NOMO-1 treated with dmso at 0.1 percent for 144 hours (cell line): ENCODE measurements around the gene ZDHHC14.
"Not testable (repeated sequence)": the region's sequence is repeated elsewhere in the genome, so short reads cannot be mapped to it uniquely, and the experiment has no call there.

ENCODE experiments used
- DNase-seq: peaks from one replicate; lab custom pipeline; 2025; ENCODE audit not compliant: unreplicated experiment; lab: John Stamatoyannopoulos, UW

The ZDHHC14 gene

DNA sequence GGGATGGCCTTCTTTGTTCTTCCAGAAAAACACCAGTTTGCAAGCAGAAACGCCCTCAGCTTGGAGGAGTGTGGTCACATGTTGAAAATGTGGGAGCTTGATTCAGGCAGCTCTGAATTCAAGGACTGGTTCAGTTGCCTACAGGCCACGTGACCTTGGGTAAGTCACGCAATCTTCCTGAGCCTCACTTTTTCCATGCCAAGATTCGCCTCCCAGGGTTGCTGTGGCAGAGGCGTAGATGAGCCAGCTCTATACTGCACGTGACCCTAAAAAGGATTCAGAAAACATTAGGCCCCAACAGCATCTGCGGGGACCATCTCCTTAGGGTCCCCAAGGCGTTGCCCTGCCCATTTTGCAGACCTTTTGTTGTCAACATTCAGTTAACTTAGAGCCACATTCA is 330.1 kb downstream of the ZDHHC14 start:
- DNase-seq = no peak

DNA sequence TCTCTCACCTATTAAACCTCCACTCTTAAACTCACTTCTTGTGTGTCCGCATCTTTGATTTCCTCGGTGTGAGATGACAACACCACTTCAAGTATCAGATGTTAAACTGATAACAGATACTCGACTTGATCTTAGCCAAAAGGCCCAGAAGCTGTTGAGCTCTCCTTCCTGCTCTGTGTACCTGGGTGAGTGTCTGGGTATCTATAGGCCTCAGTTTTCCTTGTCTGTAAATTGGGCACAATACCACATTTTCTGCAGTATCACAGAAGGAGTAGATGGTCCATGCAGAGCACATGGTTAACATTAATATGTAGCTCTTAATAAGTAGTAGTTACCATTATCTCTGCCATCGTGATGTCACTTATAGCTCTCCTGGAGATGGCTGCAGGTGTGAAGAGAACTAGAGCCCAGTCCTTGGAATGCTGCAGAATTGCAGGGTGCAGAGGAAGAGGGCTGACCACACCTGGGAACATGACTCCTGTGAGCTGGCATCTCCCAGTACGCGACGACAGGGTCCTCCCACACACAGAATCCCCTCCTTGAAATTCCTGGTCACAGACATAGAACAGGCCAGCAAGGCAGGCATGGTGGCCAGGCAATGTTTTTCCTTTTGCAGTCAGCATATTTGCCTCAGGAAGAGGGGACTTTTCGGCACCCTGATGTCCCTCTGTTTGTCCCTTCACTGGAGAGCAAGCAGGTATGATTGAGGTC is 331.8 kb downstream of the ZDHHC14 start:
- DNase-seq = no peak

DNA sequence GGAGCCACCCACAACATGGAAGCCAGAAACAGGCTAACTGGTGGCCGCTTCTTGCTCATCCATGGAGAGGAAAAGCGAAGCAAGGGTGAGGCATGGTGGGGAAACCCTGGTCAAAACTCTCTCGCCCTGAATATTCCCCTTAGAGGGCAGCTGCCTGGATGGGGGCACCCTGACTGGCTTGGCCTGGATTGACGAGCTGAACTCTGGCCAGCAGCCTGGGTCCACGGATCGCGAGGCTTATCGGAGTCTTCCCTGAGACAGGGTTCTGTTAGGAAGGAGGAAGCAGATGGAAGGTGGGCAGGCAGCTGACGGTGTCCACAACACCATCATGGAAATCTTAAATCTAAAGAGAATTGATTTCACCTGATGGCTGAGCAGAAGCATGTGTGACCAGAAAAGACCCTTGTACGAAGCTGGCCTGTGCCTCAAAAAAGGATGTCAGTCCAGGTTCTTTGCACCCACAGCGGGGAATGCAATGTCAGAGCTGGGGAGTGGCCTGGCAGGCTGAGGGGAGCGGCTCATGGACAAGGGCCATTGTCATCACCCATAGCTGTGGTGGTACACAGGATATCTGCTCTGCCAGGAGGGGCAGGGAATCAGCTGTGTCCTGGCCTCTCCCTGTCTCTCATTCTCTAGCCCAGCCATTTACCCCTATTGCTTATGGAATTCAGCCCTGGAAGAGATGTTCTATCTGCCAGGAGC is 332.6 kb downstream of the ZDHHC14 start:
- DNase-seq = no peak

DNA sequence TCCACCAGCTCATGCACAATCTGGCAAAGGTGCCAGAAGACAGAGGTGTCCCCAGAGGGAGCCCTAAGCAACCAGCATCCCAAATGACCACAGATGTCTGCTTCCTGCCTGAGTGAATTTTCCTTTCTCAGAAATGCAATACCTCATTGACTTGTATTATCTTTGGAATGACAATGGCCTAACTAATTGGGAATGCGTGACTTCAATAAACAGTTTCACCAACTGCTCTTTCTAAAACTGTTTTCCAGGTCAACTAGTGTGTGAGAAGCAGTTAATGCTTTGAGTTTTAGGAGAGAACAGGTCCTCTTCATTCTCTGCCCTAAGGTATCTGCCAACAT is 333.1 kb downstream of the ZDHHC14 start:
- DNase-seq = no peak

DNA sequence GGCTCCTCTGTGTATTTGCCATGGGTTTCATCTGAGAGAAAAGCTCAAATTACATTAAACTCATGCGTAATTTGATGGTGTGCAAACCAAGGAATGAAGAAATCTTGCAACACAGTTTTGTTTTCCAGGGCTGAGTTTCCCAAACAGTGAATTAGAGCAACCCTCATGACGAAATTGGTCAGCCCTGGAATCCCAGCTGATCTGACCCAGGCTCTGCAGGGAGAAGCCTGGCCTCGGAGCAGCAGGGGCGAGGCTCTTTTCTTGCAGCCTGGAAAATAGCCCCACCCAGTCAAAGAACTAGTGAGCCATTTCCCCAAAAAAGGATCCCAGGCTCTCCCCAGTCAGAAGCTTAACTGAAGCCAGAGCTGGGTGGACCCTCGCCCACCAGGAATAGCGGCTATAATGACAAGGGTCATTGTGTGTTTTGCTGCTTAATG is 334.8 kb downstream of the ZDHHC14 start:
- no peak for DNase-seq

DNA sequence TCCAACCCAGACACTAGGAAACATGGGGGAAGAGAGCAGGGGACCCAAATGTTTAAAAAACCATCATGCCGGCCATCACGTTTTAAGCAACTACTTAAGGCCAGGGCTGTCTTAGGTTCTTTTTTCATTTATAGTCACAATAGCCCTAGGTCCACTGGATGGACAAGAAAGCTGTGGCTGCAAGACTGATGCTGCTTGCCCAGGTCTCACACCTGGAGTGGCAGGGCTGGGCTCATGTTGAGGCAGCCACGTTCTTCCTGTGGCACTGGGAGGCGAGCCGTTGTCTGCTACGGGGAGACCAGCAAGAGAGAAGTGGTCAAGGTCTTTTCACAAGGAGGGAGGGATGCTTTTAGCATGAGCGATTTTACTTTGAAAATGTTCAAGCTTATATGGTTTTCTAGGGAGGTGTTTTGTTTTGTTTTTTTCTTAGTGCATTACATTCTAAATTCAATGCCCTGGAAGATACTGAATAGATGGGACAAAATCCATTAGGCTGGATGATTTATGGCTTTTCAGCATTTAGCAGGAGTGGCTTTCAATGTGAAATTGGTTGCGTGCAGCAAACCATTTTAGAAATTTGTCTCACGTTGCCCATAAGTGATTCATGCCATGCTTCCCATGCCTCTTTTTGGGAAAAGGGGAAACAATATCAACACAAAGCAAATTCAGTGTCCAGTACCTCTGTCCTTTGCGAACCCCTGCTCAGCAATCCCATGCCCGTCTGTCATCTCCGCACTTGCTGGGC is 335.4 kb downstream of the ZDHHC14 start:
- no peak for DNase-seq

DNA sequence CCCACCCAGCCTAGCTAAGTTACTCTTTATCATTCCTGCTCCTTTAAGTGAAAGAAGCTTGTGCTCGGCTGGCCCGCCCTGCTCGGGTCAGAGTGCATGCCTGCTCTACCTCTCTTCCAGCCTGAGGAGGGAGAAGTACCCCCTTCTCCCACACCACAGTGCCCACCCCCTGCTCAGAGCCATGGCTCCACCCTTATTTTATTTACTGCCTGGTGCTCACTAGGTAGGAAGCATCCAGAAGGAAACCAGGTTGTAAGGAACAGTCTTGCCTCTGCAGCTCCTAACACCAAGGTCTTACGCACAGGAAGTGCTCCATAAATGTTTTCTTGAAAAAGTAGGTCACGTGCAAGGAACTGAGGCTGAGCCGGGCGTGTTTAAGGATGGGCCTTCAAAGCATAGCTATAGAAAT is 336.4 kb downstream of the ZDHHC14 start:
- DNase-seq = no peak

DNA sequence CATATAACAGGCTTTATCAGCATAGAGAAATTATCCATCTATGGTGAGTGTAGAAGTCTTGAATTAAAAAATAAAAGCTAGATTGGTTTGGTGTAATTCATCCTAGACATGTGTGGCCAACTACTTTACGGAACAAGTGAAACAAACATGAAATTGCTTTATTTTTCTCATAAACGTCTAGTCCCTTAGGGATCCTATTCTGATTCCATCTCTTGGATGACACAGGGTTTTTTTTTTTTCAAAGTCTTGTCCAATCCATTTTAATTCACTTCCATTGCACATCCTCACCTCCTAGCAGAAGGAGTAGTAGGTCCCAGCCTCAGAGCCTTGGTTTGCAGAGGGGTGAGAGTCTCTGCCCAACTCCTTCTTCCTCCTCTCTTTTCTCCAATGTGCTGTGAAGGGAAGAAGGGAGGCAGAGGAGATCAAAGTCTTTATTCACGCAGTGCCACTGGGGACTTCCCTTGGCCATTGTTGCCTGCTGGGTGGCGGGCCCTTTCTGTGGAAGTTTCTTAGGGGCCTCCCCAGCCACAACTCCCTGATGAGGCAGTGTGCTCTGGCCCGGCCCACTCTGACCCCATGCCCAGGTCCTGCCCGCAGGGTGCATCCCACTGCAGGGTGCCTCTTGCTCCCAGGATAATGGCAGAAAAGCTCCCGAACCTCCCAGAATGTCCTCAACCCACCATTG is 337.7 kb downstream of the ZDHHC14 start:
- DNase-seq = no peak

DNA sequence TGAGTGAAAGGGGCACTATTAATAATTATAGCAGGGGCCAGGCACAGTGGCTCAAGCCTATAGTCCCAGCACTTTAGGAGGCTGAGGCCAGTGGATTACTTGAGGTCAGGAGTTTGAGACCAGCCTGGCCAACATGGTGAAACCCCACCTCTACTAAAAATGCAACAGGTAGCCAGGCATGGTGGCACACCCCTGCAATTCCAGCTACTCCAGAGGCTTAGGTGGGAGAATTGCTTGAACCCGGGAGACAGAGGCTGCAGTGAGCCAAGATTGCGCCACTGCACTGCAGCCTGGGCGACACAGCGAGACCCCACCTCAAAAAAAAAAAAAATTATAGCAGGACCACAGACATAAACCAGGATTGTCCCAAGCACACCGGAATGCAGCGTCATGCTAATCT is 340.0 kb downstream of the ZDHHC14 start:
- not testable (repeated sequence) for DNase-seq

DNA sequence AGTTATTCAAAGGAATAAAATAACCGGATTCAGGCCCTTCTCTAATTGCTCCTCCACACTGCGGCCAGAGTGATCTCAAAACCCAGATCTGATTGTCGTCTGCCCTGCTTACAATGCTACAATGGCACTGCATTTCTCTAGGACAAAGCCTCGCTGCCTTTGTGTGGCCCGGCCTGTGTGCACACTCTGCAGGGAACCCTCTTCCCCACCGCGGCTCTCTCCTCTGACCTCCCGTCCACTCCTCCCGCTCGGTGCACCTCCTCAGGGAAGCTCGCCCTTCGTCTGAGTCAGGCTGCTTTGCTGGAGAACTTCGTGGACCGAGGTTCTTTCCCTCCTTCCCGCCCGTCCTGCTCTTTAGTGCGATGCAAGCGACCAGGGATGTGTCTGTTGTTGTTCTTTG is 340.4 kb downstream of the ZDHHC14 start:
- DNase-seq = no peak

DNA sequence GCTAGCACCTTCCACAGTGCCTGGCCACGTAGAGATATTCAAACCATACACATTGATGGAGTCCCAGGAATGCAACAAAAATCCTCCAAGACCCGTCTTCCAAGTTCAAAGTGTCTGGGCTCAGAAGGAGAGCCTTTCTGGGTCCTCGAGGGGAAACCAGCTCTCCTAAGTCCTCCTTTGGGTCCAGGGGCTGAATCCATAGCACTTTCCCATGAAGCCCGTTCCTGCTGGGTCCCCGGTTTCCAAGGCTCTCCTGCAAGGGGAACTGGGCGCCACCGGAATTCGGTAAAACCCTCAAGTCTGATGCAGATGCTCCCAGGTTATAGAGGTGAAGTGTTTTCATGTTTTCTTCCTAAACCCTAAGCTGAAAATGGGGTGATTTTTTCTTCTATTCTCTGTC is 340.8 kb downstream of the ZDHHC14 start:
- DNase-seq = no peak

DNA sequence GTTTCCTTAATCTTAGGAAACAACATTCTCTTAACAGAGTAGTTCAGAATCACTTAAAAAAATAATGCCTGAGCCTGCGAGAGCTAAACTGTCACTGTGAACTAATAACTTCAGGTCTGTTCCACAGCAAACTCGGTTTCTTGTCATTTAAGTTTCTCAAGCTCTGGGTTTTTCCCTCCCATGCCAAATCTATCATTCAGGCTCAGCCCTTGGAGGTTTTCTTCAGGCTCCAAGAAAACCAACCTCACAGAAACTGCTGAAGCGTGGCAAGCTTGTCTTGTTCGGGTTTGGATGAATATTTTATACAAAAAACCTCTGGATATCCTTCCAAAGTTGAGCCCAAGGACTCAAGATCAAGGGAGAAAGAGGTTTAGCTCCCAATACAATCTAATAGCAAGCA is 342.4 kb downstream of the ZDHHC14 start:
- DNase-seq = no peak

DNA sequence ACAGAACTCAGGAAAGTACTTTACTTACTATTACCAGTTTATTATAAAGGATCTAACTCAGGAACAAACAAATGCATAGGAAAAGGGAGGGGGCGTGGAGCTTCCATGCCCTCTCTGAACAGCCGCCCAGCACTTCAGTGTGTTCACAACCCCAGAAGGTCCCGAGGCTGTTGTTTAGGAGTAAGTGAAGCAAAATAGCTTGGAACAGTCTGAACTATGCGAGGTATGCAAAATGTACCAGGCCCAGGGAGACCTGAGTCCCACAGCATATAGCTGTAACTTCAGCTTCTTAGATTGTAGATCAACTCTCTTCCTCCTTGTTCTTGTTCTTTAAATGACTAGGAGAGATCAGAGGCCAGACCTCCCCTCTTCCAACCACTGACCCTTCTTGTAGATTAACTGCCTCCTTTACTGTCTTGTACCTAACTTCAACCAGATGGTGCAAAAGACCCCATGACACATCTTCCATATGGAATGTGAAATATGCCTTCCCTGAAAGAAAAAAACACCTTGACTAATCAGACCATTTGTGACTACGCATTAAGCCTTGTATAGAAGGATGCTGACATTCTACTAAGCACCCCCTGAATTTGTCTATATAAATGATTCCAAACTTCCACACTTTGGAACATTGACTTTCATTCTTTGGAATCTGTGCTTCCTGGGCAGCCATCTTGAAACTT is 343.3 kb downstream of the ZDHHC14 start:
- DNase-seq = no peak

DNA sequence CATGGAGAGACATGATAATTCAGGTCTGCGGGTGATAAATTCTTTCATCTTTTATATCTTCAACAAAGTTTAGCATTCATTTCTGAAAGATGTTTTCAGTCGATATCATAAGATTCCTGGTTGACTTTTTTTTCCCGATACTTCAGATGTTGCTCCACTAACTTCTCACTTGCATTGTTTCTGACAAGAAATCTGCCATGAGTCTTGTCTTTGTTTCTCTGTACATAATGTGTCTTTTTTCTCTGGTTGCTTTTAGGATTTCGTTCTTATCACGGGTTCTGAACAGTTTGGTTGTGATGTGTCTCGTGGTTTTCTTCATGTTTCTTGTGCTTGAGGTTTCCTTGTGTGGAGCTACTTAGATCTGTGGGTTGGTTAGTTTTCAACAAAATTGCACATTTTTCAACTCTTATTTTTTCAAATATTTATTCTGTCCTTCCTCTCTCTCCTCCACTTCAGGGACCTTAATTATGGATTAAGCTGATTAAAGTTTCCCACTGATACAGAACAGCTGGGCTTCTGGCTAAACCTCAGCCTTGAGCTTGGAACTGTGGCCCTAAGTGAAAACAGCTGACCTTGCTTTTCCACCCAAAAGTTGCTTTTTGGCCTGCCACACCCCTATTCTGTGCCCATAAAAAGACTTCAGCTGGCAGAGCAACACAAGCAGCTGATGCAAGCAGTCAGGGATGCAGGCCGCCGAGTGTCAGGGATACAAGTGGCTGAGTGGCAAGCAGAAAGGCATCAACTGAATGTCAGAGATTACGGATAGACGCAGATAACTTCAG is 344.2 kb downstream of the ZDHHC14 start:
- DNase-seq = no peak

DNA sequence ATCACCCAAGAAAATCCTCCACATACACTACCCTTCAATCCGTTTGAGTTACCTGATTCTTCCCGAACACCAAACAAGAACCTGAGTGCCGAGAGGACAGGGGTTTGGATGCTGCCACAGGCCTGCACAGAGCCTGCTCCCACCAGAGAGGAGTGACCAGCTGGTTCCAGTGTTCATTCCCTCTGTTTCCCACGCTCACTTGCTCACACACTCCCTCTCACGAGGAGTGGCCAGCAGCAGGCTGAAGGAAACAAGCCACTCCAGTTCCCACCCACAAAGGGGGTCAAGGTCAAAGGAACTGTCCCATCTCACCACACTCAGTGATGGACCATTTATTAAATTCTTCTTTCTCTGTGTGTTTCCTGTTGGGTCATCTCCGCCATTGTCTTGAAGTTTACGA is 344.8 kb downstream of the ZDHHC14 start:
- no peak for DNase-seq

DNA sequence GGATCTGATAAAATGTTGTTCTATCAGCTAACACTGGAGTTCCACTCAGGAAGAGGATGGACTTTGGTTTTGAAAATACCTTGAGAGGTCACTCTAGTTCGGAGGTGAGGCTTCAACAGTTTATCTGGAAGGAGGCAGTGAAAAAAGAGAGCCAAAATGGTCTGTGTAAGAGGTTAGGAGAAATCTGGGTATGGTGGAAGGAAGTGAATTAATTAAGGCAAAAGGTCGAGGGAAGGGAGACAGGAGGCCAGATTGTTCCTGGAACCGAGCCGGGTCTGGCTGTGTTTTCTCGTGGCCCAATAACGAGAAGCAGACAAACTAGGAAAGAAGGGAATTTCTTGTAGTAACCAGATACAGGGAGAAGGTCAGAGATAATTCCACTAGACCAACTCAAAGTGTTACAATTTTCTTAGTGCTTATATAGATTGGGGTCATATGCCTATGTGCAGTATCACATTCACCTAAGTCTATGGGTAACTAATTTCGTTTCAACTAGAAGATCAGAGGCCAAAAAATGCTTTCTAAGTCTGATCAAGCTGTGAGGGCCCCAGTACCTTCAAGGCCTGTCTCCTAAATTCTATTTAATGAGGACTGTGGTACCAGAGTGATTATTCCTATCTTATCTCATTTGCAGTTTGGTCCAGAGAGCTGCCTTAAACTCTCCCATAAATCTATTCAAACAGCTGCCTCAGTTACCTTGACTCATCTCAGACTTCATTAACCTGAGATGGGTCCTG is 346.1 kb downstream of the ZDHHC14 start:
- DNase-seq = no peak
